Colonic mucosa (tissue), 4 donors: Measurements from ENCODE around the gene CANX. TPM values are rescaled to one million over a fixed set of nuclear protein-coding genes. Genes with fewer than 3 reads are reported as not detected.

Source experiments
- DNase-seq: peaks from one replicate; pipeline ENCODE4 v3.0.0-alpha.2; 2020
- H3K27ac ChIP-seq: fragments of 200-600 bp; one replicate; pipeline ENCODE4 v1.8.0; 2021
- H3K27me3 ChIP-seq: fragments of 200-600 bp; one replicate; pipeline ENCODE4 v1.8.0; 2021
- H3K36me3 ChIP-seq: fragments of 200-600 bp; one replicate; pipeline ENCODE4 v1.8.0; 2021
- H3K4me1 ChIP-seq: fragments of 200-600 bp; one replicate; pipeline ENCODE4 v1.8.0; 2021; ENCODE audit warnings: mild to moderate bottlenecking
- H3K4me3 ChIP-seq: fragments of 200-600 bp; one replicate; pipeline ENCODE4 v1.8.0; 2021
- H3K9ac ChIP-seq, 2 donors: one replicate each; pipeline ENCODE4 v1.7.0; 2013; ENCODE audit warnings: control low read depth in 2 of 2, low read depth in 2 of 2, low read length in 2 of 2
- H3K9me3 ChIP-seq: fragments of 200-600 bp; one replicate; pipeline ENCODE4 v1.8.0; 2021
- CTCF ChIP-seq: fragments of 200-600 bp; IDR thresholded peaks from one replicate; pipeline ENCODE4 v1.8.0; 2022; ENCODE audit warnings: antibody characterized with exemption, mild to moderate bottlenecking
- intact Hi-C: fragments of 100-400 bp; cut with DNase I; formaldehyde crosslinking; loops from one replicate; pipeline ENCODE4 v1.14.1; 2022
- total RNA-seq, 2 donors: library from RNA; stranded (reverse); fragmentation: NEBNext Ultra II Directional in 1 of 2; extraction: Animal tissue kit (Norgen Biotek cat#: 25700) in 1 of 2; gene quantifications; one replicate each; pipeline ENCODE4 v1.2.1, GENCODE V29; 2021
- donor health status: healthy.
- donor health status: DM: no; HTN: no; CAD: no.
- donor health status: DM: no; HTN: no; CAD: no.

Gene CANX
- total RNA-seq, 2 donors from 2014 or later, result 571 to 818 TPM

GRCh38 chr5:179767496-179768100 is 68.8 kb downstream of the CANX start:
- Histone ChIP-seq H3K9me3 (no peaks in the 10 kb centered on the region), H3K36me3 (peaks cover 11% of the 10 kb centered on the region), H3K27ac (no peak overlapping the region), H3K4me3 (no peak overlapping the region), H3K27me3 (no peaks in the 10 kb centered on the region), H3K9ac (no peak overlapping the region), H3K4me1 (peaks cover 2% of the 10 kb centered on the region)
- DNase-seq, result no peak
- TF ChIP-seq CTCF, result no peak
- intact Hi-C loops, result no loop called here

- Histone ChIP-seq H3K9me3 (no peaks in the 10 kb centered on the region), H3K27me3 (no peaks in the 10 kb centered on the region), H3K27ac (no peak overlapping the region), H3K36me3 (peaks cover 11% of the 10 kb centered on the region), H3K9ac (no peak overlapping the region), H3K4me3 (no peak overlapping the region), H3K4me1 (no peaks in the 10 kb centered on the region)
- intact Hi-C loops, result no loop called here
- no peak for TF ChIP-seq CTCF
- DNase-seq, result no peak
These were observed 69.7 kb downstream of the CANX start for GRCh38 chr5:179768326-179769085.

GRCh38 chr5:179769271-179769670 is 70.5 kb downstream of the CANX start:
- intact Hi-C loops, result no loop called here
- H3K27ac ChIP-seq, result no peak overlapping the region
- peaks cover 14% of the 10 kb centered on the region for H3K36me3 ChIP-seq
- TF ChIP-seq CTCF, result no peak
- no peaks in the 10 kb centered on the region for H3K27me3 ChIP-seq
- H3K9ac ChIP-seq, result no peak overlapping the region
- no peaks in the 10 kb centered on the region for H3K9me3 ChIP-seq
- H3K4me1 ChIP-seq, result no peaks in the 10 kb centered on the region
- no peak overlapping the region for H3K4me3 ChIP-seq
- DNase-seq, result no peak

- no peak for TF ChIP-seq CTCF
- H3K4me1 ChIP-seq, result no peaks in the 10 kb centered on the region
- no peaks in the 10 kb centered on the region for H3K27me3 ChIP-seq
- no peak overlapping the region for H3K27ac ChIP-seq
- H3K9ac ChIP-seq, result no peak overlapping the region
- no peaks in the 10 kb centered on the region for H3K9me3 ChIP-seq
- peaks cover 17% of the 10 kb centered on the region for H3K36me3 ChIP-seq
- DNase-seq, result no peak
- H3K4me3 ChIP-seq, result no peak overlapping the region
- intact Hi-C loops, result no loop called here
These were observed 71.0 kb downstream of the CANX start for GRCh38 chr5:179769796-179770195.

- intact Hi-C loops, result no loop called here
- H3K4me3 ChIP-seq, result no peak overlapping the region
- DNase-seq, result no peak
- no peaks in the 10 kb centered on the region for H3K4me1 ChIP-seq
- TF ChIP-seq CTCF, result no peak
- no peaks in the 10 kb centered on the region for H3K9me3 ChIP-seq
- H3K9ac ChIP-seq, result no peak overlapping the region
- H3K27me3 ChIP-seq, result no peaks in the 10 kb centered on the region
- peaks cover 16% of the 10 kb centered on the region for H3K36me3 ChIP-seq
- no peak overlapping the region for H3K27ac ChIP-seq
These were observed 72.6 kb downstream of the CANX start for GRCh38 chr5:179771311-179771895.
